Liver (tissue), 9 donors: ENCODE measurements around the gene SETD1A. TPM values are rescaled to one million over a fixed set of nuclear protein-coding genes. Genes with fewer than 3 reads are reported as not detected.

Experiments
- DNase-seq: peaks from one replicate; pipeline ENCODE4 v3.0.0-alpha.2; 2017; ENCODE audit warnings: low spot score
- H3K27ac ChIP-seq, 2 donors: one replicate each; pipeline ENCODE4 v1.7.0; 2013; ENCODE audit warnings: inconsistent platforms in 2 of 2, low read length in 2 of 2, control low read depth in 1 of 2, low read depth in 1 of 2, mild to moderate bottlenecking in 1 of 2
- H3K27me3 ChIP-seq, 4 donors: one replicate each; pipeline versions ENCODE4 v1.6.1 to v1.7.0; 2013; ENCODE audit warnings: low read length in 3 of 4, inconsistent platforms in 1 of 4, mild to moderate bottlenecking in 1 of 4, moderate library complexity in 1 of 4; ENCODE audit not compliant: control insufficient read depth in 4 of 4, insufficient read depth in 4 of 4
- H3K36me3 ChIP-seq, 4 donors: one replicate each; pipeline versions ENCODE4 v1.6.1 to v1.7.0; 2013; ENCODE audit warnings: low read length in 3 of 4, mild to moderate bottlenecking in 3 of 4, low read depth in 1 of 4, moderate library complexity in 1 of 4; ENCODE audit not compliant: control insufficient read depth in 4 of 4, insufficient read depth in 3 of 4
- H3K4me1 ChIP-seq, 4 donors: one replicate each; pipeline versions ENCODE4 v1.6.1 to v1.7.0; 2013; ENCODE audit warnings: low read length in 3 of 4, mild to moderate bottlenecking in 3 of 4, moderate library complexity in 1 of 4; ENCODE audit not compliant: control insufficient read depth in 4 of 4, insufficient read depth in 4 of 4
- H3K4me3 ChIP-seq, 3 donors: one replicate each; pipeline versions ENCODE4 v1.6.1 to v1.7.0; 2013; ENCODE audit warnings: low read length in 3 of 3, control low read depth in 1 of 3, low read depth in 1 of 3, mild to moderate bottlenecking in 1 of 3
- H3K9ac ChIP-seq, 2 donors: one replicate each; pipeline ENCODE4 v1.7.0; 2013; ENCODE audit warnings: low read length in 2 of 2, mild to moderate bottlenecking in 2 of 2, moderate library complexity in 2 of 2, control low read depth in 1 of 2, low read depth in 1 of 2
- H3K9me3 ChIP-seq, 4 donors: one replicate each; pipeline versions ENCODE4 v1.6.1 to v1.7.0; 2013; ENCODE audit warnings: low read length in 3 of 4; ENCODE audit not compliant: control insufficient read depth in 4 of 4
- EGR1 ChIP-seq, 2 donors: IDR thresholded peaks; 2 replicates each; pipeline ENCODE4 v1.6.1; 2016 to 2018; ENCODE audit warnings: antibody characterized with exemption in 2 of 2, low read depth in 2 of 2
- FOXA2 ChIP-seq: IDR thresholded peaks from 2 replicates; pipeline ENCODE4 v1.6.1; 2016; ENCODE audit warnings: antibody characterized with exemption
- GABPA ChIP-seq, 2 donors: IDR thresholded peaks in 1 of 2; conservative IDR thresholded peaks in 1 of 2; 2 replicates each; pipeline ENCODE4 v1.6.1; 2016; ENCODE audit warnings: antibody characterized with exemption in 2 of 2, mild to moderate bottlenecking in 1 of 2, moderate library complexity in 1 of 2
- HNF4A ChIP-seq, 2 donors: conservative IDR thresholded peaks; 2 replicates each; pipeline ENCODE4 v1.6.1; 2016; ENCODE audit warnings: antibody characterized with exemption in 2 of 2, mild to moderate bottlenecking in 2 of 2
- HNF4G ChIP-seq: IDR thresholded peaks from 2 replicates; pipeline ENCODE4 v1.6.1; 2016; ENCODE audit warnings: antibody characterized with exemption
- JUND ChIP-seq, 2 donors: IDR thresholded peaks; 2 replicates each; pipeline ENCODE4 v1.6.1; 2016; ENCODE audit warnings: antibody characterized with exemption in 2 of 2
- NR2F2 ChIP-seq: IDR thresholded peaks from 2 replicates; pipeline ENCODE4 v1.6.1; 2016; ENCODE audit warnings: antibody characterized with exemption
- RAD21 ChIP-seq, 2 donors: IDR thresholded peaks; 2 replicates each; pipeline ENCODE4 v1.6.1; 2016; ENCODE audit warnings: antibody characterized with exemption in 2 of 2, mild to moderate bottlenecking in 2 of 2
- RXRA ChIP-seq, 2 donors: IDR thresholded peaks; 2 replicates each; pipeline ENCODE4 v1.6.1; 2017 to 2018; ENCODE audit warnings: antibody characterized with exemption in 2 of 2, mild to moderate bottlenecking in 1 of 2
- SP1 ChIP-seq: IDR thresholded peaks from 2 replicates; pipeline ENCODE4 v1.6.1; 2018; ENCODE audit warnings: antibody characterized with exemption, mild to moderate bottlenecking
- TAF1 ChIP-seq: conservative IDR thresholded peaks from 2 replicates; pipeline ENCODE4 v1.6.1; 2016; ENCODE audit warnings: antibody characterized with exemption, mild to moderate bottlenecking
- YY1 ChIP-seq: IDR thresholded peaks from 2 replicates; pipeline ENCODE4 v1.6.1; 2016; ENCODE audit warnings: antibody characterized with exemption, mild to moderate bottlenecking
- WGBS: extraction: QIAGEN DNeasy Blood & Tissue Kit; methylation state at CpG from one replicate; pipeline ENCODE4 v1.1.7; 2013; 5-methylcytosine and 5-hydroxymethylcytosine counted together
- polyA plus RNA-seq, 2 donors: library from polyadenylated mRNA; stranded (reverse) in 1 of 2; unstranded in 1 of 2; fragments of 200-250 nt in 1 of 2; fragments of >200 nt in 1 of 2; fragmentation: Nextera tagmentation in 1 of 2; extraction: Ambion mirVana in 1 of 2; gene quantifications; one replicate each; pipeline versions ENCODE4 v1.2.1 to v1.2.3, GENCODE V29; 2013 to 2015
- total RNA-seq, 2 donors: library from RNA; depleted of rRNA; stranded (reverse); fragments of >200 nt; gene quantifications; one replicate each; pipeline ENCODE4 v1.2.3, GENCODE V29; 2014
- TF ChIP-seq, protein P1 (sequence below): IDR thresholded peaks from 2 replicates; pipeline ENCODE4 v1.6.1; 2016; ENCODE audit warnings: antibody characterized with exemption
- TF ChIP-seq, protein P2 (sequence below): IDR thresholded peaks from 2 replicates; pipeline ENCODE4 v1.6.1; 2016; ENCODE audit warnings: antibody characterized with exemption
- TF ChIP-seq, protein P3 (sequence below): IDR thresholded peaks from 2 replicates; pipeline ENCODE4 v1.6.1; 2016; ENCODE audit warnings: antibody characterized with exemption
- TF ChIP-seq, protein P4 (sequence below): IDR thresholded peaks from 2 replicates; pipeline ENCODE4 v1.6.1; 2016; ENCODE audit warnings: antibody characterized with exemption, mild to moderate bottlenecking
- TF ChIP-seq, protein P5 (sequence below): fragments of 150-350 bp; IDR thresholded peaks from 2 replicates; pipeline ENCODE4 v1.5.1; 2017; ENCODE audit warnings: improper control_type of control experiment, low read depth, low read length; ENCODE audit not compliant: missing input control
- donor health status: healthy.
- donor health status: healthy.
- donor health status: healthy.
- donor health status: healthy.
- donor health status: healthy.

Gene SETD1A
- total and polyA plus RNA-seq, 4 donors = 2.7 to 4.9 (median 3.7) TPM

DNA sequence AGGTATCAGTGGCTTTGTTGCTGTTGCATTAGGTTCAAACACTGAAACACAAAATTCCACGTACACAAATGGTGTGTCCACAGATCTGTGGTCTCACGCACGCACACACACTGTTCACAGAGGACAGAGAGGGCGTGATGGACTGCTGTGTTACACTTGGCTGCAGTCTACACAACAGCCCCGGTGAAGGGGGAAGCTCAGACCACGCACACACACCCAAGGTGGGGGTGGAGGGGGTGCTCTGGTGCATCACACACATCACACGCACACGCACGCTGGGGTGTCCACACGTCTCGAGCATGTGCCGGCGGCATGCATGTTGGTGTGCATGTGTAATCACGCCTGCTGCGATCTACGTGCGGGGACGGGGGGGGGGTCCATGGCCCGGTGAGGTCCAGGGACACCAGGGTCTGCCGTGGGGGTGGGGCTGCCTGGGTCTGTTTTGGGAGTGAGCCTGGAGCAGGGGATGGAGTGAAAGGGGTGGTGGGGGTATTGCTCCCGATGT, 34.8 kb downstream of the SETD1A start:
- 92% methylated on average over 21 of the region's 21 CpGs for WGBS
- Histone ChIP-seq H3K9ac (no peak overlapping the region), H3K27me3 (no peaks in the 10 kb centered on the region), H3K4me3 (no peak overlapping the region), H3K36me3 (peaks cover 0 to 5% (median 0%) of the 10 kb centered on the region in 4 donors), H3K27ac (no peak overlapping the region), H3K4me1 (peaks cover 0 to 5% (median 1%) of the 10 kb centered on the region in 4 donors), H3K9me3 (no peaks in the 10 kb centered on the region)
- no peak for DNase-seq
- TF ChIP-seq, protein P1, sequence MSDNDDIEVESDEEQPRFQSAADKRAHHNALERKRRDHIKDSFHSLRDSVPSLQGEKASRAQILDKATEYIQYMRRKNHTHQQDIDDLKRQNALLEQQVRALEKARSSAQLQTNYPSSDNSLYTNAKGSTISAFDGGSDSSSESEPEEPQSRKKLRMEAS = no peak
- TF ChIP-seq, protein P2, sequence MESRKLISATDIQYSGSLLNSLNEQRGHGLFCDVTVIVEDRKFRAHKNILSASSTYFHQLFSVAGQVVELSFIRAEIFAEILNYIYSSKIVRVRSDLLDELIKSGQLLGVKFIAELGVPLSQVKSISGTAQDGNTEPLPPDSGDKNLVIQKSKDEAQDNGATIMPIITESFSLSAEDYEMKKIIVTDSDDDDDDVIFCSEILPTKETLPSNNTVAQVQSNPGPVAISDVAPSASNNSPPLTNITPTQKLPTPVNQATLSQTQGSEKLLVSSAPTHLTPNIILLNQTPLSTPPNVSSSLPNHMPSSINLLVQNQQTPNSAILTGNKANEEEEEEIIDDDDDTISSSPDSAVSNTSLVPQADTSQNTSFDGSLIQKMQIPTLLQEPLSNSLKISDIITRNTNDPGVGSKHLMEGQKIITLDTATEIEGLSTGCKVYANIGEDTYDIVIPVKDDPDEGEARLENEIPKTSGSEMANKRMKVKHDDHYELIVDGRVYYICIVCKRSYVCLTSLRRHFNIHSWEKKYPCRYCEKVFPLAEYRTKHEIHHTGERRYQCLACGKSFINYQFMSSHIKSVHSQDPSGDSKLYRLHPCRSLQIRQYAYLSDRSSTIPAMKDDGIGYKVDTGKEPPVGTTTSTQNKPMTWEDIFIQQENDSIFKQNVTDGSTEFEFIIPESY = no peak
- no peak for TF ChIP-seq HNF4A (conservative IDR thresholded peaks at IDR 0.05)
- TF ChIP-seq SP1 = no peak
- no peak for TF ChIP-seq GABPA (IDR thresholded peaks at IDR 0.05 in 1 of 2, conservative IDR thresholded peaks at IDR 0.05 in 1 of 2)
- no peak for TF ChIP-seq RAD21 (IDR thresholded peaks at IDR 0.05)

DNA sequence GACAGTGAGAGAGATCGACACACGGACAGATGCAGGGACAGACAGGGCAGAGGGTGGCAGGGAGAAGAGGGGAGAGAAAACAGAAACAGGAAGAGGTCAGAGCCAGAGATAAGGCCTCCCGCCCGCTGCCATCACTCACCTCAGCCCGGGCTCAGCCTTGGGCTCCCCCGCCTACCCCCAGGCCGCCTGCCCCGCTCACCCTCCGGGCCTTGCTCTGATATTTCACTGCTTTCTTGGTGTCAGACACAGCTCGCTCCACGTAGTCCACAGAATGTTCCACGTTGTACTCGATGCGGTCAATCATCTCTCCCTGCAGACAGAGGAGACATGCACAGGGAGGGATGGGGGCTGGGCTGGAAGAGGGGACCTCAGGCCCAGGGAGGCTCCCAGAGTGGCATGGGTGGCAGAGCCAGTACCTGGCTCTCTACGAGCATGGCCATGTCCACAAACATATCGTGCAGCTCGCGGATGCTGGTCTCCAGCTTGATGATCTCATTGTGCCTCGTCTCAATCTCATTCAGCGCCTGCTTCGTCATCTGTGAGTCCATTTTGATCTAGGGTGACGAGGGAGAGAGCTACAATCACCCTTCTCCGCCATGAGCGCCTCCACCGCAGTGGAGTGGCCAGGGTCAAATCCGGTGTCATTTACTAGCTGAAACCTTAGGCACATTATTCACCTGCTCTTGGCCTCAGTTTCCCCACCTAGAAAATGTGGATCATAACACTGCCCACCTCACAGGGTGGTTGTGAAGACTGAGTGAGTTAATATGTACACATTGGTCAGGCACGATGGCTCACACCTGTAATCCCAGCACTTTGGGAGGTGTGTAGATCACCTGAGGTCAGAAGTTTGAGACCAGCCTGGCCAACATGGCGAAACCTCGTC, 35.6 kb downstream of the SETD1A start:
- WGBS = 87% methylated on average over 29 of the region's 29 CpGs
- Histone ChIP-seq H3K9me3 (no peaks in the 10 kb centered on the region), H3K27ac (no peak overlapping the region), H3K27me3 (no peaks in the 10 kb centered on the region), H3K4me3 (no peak overlapping the region), H3K4me1 (peaks cover 0 to 12% (median 9%) of the 10 kb centered on the region in 4 donors), H3K36me3 (peaks cover 0 to 2% (median 0%) of the 10 kb centered on the region in 4 donors), H3K9ac (no peak overlapping the region)
- TF ChIP-seq, protein P3, sequence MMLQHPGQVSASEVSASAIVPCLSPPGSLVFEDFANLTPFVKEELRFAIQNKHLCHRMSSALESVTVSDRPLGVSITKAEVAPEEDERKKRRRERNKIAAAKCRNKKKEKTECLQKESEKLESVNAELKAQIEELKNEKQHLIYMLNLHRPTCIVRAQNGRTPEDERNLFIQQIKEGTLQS = no peak
- TF ChIP-seq EGR1 (IDR thresholded peaks at IDR 0.05; ENCODE audit: low read depth in 2 of 2) (no peak), TAF1 (no peak), RAD21 (IDR thresholded peaks at IDR 0.05) (no peak), FOXA2 (no peak), HNF4G (no peak), SP1 (no peak), RXRA (IDR thresholded peaks at IDR 0.05) (no peak), JUND (IDR thresholded peaks at IDR 0.05) (no peak), YY1 (no peak), NR2F2 (no peak), HNF4A (conservative IDR thresholded peaks at IDR 0.05) (no peak)
- TF ChIP-seq, protein P4, sequence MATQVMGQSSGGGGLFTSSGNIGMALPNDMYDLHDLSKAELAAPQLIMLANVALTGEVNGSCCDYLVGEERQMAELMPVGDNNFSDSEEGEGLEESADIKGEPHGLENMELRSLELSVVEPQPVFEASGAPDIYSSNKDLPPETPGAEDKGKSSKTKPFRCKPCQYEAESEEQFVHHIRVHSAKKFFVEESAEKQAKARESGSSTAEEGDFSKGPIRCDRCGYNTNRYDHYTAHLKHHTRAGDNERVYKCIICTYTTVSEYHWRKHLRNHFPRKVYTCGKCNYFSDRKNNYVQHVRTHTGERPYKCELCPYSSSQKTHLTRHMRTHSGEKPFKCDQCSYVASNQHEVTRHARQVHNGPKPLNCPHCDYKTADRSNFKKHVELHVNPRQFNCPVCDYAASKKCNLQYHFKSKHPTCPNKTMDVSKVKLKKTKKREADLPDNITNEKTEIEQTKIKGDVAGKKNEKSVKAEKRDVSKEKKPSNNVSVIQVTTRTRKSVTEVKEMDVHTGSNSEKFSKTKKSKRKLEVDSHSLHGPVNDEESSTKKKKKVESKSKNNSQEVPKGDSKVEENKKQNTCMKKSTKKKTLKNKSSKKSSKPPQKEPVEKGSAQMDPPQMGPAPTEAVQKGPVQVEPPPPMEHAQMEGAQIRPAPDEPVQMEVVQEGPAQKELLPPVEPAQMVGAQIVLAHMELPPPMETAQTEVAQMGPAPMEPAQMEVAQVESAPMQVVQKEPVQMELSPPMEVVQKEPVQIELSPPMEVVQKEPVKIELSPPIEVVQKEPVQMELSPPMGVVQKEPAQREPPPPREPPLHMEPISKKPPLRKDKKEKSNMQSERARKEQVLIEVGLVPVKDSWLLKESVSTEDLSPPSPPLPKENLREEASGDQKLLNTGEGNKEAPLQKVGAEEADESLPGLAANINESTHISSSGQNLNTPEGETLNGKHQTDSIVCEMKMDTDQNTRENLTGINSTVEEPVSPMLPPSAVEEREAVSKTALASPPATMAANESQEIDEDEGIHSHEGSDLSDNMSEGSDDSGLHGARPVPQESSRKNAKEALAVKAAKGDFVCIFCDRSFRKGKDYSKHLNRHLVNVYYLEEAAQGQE = no peak
- TF ChIP-seq, protein P5, sequence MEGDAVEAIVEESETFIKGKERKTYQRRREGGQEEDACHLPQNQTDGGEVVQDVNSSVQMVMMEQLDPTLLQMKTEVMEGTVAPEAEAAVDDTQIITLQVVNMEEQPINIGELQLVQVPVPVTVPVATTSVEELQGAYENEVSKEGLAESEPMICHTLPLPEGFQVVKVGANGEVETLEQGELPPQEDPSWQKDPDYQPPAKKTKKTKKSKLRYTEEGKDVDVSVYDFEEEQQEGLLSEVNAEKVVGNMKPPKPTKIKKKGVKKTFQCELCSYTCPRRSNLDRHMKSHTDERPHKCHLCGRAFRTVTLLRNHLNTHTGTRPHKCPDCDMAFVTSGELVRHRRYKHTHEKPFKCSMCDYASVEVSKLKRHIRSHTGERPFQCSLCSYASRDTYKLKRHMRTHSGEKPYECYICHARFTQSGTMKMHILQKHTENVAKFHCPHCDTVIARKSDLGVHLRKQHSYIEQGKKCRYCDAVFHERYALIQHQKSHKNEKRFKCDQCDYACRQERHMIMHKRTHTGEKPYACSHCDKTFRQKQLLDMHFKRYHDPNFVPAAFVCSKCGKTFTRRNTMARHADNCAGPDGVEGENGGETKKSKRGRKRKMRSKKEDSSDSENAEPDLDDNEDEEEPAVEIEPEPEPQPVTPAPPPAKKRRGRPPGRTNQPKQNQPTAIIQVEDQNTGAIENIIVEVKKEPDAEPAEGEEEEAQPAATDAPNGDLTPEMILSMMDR = no peak
- TF ChIP-seq, protein P2 = no peak
- no peak for DNase-seq
